HEK293 (cell line): ENCODE data around the gene PCSK6.

Experiments
- SP2 ChIP-seq: fragments of 450-650 bp; formaldehyde crosslinking; IDR thresholded peaks from 2 replicates; pipeline ENCODE4 v1.5.1; 2016; ENCODE audit warnings: missing biosample characterization, missing genetic modification characterization
- ZBTB49 ChIP-seq: fragments of 450-650 bp; formaldehyde crosslinking; IDR thresholded peaks from 2 replicates; pipeline ENCODE4 v1.5.1; 2016; ENCODE audit warnings: missing biosample characterization, missing genetic modification characterization, low read depth
- ZNF174 ChIP-seq: fragments of 450-650 bp; formaldehyde crosslinking; IDR thresholded peaks from 2 replicates; pipeline ENCODE4 v1.5.0; 2017; ENCODE audit warnings: missing biosample characterization, mild to moderate bottlenecking, missing genetic modification characterization
- ZNF24 ChIP-seq: fragments of 450-650 bp; formaldehyde crosslinking; IDR thresholded peaks from 2 replicates; pipeline ENCODE4 v1.5.1; 2016; ENCODE audit warnings: missing biosample characterization, missing genetic modification characterization

- TF ChIP-seq ZNF24 (tag by site-specific recombination) (no peak), ZBTB49 (tag by site-specific recombination) (no peak), ZNF174 (tag by site-specific recombination) (no peak), SP2 (tag by site-specific recombination) (no peak)
Observed at GRCh38 chr15:101276501-101277037, 212.9 kb downstream of the PCSK6 start.
